Astrocyte of the cerebellum (primary cell): ENCODE data around the gene AQP12A.

Source experiments
- DNase-seq: peaks from one replicate; pipeline ENCODE4 v3.0.0-alpha.2; 2011; ENCODE audit warnings: low read depth
- H3K4me3 ChIP-seq: 2 replicates; pipeline ENCODE4 v1.5.1; 2011; ENCODE audit warnings: mild to moderate bottlenecking, low read depth, low read length, moderate library complexity
- CTCF ChIP-seq: IDR thresholded peaks from 2 replicates; pipeline ENCODE4 v1.5.1; 2012; ENCODE audit warnings: low read length, low read depth, moderate library complexity, mild to moderate bottlenecking; ENCODE audit errors: missing control alignments
- in situ Hi-C: cut with HindIII; loops from 2 replicates; pipeline ENCODE4 v1.10.0; 2017; ENCODE audit warnings: low sequenced_read_pairs

AQP12A gene

GRCh38 chr2:240704651-240705050 is 13.0 kb downstream of the AQP12A start:
- DNase-seq = no peak
- in situ Hi-C loops = no loop called here
- TF ChIP-seq CTCF = no peak
- H3K4me3 ChIP-seq = no peak overlapping the region

GRCh38 chr2:240705204-240705791 is 13.6 kb downstream of the AQP12A start:
- no peak for DNase-seq
- no peak for TF ChIP-seq CTCF
- in situ Hi-C loops = no loop called here
- no peak overlapping the region for H3K4me3 ChIP-seq

GRCh38 chr2:240707043-240707756 is 15.5 kb downstream of the AQP12A start:
- no peak for DNase-seq
- TF ChIP-seq CTCF = no peak
- in situ Hi-C loops = no loop called here
- no peak overlapping the region for H3K4me3 ChIP-seq

- no peak for DNase-seq
- no peak for TF ChIP-seq CTCF
- no peak overlapping the region for H3K4me3 ChIP-seq
- in situ Hi-C loops = no loop called here
Measured at GRCh38 chr2:240707821-240708220, 16.2 kb downstream of the AQP12A start.

- no peak for TF ChIP-seq CTCF
- DNase-seq = no peak
- in situ Hi-C loops = no loop called here
- H3K4me3 ChIP-seq = no peak overlapping the region
Measured at GRCh38 chr2:240708457-240708856, 16.8 kb downstream of the AQP12A start.

- TF ChIP-seq CTCF = no peak
- H3K4me3 ChIP-seq = no peak overlapping the region
- in situ Hi-C loops = no loop called here
- no peak for DNase-seq
Measured at GRCh38 chr2:240711296-240711695, 19.6 kb downstream of the AQP12A start.
